Ascending aorta (tissue), 2 donors: ENCODE results near the gene TRAPPC14. TPM values are rescaled to one million over a fixed set of nuclear protein-coding genes. Genes with fewer than 3 reads are reported as not detected.
A peak's percentile ranks its signal among the peaks of the same experiment; 100 is the strongest.
"Not testable (repeated sequence)": the region's sequence is repeated elsewhere in the genome, so short reads cannot be mapped to it uniquely, and the experiment has no call there.

Source experiments
- DNase-seq, 2 donors: peaks; one replicate each; pipeline ENCODE4 v3.0.0-alpha.2; 2019; ENCODE audit warnings: low spot score in 2 of 2
- H3K27ac ChIP-seq, 2 donors: fragments of 200-600 bp; sonication (generic); one replicate each; pipeline ENCODE4 v1.5.1; 2016 to 2017; ENCODE audit warnings: mild to moderate bottlenecking in 1 of 2
- H3K27me3 ChIP-seq: fragments of 200-600 bp; sonication (generic); one replicate; pipeline ENCODE4 v1.5.1; 2017
- H3K36me3 ChIP-seq, 2 donors: fragments of 200-600 bp; sonication (generic); one replicate each; pipeline ENCODE4 v1.5.1; 2016
- H3K4me1 ChIP-seq, 2 donors: fragments of 200-600 bp; sonication (generic); one replicate each; pipeline ENCODE4 v1.5.1; 2016 to 2017; ENCODE audit warnings: mild to moderate bottlenecking in 1 of 2
- H3K4me3 ChIP-seq, 2 donors: fragments of 200-600 bp; sonication (generic); one replicate each; pipeline ENCODE4 v1.5.1; 2016 to 2017; ENCODE audit warnings: mild to moderate bottlenecking in 1 of 2
- H3K9me3 ChIP-seq, 2 donors: fragments of 200-600 bp; sonication (generic); one replicate each; pipeline ENCODE4 v1.5.1; 2016
- CTCF ChIP-seq, 3 experiments: fragments of 200-600 bp in 2 of 3; fragments of 450-650 bp in 1 of 3; sonication (generic) in 2 of 3; IDR thresholded peaks; one replicate each; pipeline ENCODE4 v1.5.1; 2016 to 2019; ENCODE audit warnings: antibody characterized with exemption in 3 of 3, mild to moderate bottlenecking in 1 of 3, moderate library complexity in 1 of 3
- intact Hi-C: fragments of 100-400 bp; cut with DNase I; formaldehyde crosslinking; loops from one replicate; pipeline ENCODE4 v1.15.1; 2023
- total RNA-seq: library from RNA; depleted of rRNA; stranded (reverse); fragments of >200 nt; gene quantifications from one replicate; pipeline ENCODE4 v1.1.0, GENCODE V29; 2016

TRAPPC14 gene
- total RNA-seq, 1 donor from 2014 or later, result 22.0 TPM

- Histone ChIP-seq H3K36me3 (no peaks in the 10 kb centered on the region), H3K27ac (no peak overlapping the region), H3K27me3 (no peaks in the 10 kb centered on the region), H3K4me3 (no peak overlapping the region), H3K4me1 (peaks cover 0 to 8% of the 10 kb centered on the region in 2 donors), H3K9me3 (no peaks in the 10 kb centered on the region)
- TF ChIP-seq CTCF (IDR thresholded peaks at IDR 0.05), result no peak
- DNase-seq, result no peak
- intact Hi-C loops, result loop anchor here (5.0 kb wide), 2 partner anchors 85 to 140 kb away; partner anchors contain the start of gene PVRIG
Observed at GRCh38 chr7:100132126-100132525, 26.4 kb downstream of the TRAPPC14 start.

DNA sequence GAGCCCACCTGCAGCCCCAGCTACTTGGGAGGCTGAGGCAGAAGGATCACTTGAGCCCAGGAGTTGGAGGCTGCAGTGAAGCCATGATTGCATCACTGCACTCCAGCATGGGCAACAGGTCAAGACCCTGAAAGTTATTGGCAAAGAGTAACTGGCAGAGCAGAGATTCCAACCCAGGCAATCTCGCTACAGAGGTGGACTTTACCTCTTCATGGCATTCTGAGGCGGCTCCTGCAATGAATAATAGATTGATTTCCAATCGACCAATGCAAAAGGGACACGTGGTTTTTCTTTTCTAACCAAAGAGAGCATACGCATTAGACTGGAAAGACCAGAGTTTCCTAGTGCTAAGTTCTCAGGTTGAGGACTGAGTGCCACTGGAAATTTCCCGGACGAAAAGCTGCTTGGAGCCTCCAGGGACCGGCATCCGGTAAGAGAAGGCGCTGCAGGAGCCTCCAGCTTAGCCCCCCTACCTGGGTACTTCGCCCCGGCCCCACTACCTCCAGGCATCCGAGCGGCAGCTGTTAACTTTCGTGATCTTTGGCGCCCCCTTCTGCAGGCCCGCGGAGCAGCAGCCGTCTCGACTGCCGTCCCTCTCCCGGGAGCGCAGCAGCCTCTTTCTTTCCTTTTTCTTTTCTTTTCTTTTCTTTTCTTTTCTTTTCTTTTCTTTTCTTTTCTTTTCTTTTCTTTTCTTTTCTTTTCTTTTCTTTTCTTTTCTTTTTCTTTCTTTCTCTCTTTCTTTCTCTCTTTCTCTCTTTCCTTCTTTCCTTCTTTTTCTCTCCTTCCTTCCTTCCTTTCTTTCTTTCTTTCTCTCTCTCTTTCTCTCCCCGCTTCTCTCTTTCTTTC, 27.7 kb downstream of the TRAPPC14 start:
- TF ChIP-seq CTCF (IDR thresholded peaks at IDR 0.05), result peak; percentile 75 to 89 (median 83)
- peak in 1 of 2 donors; percentile 84 for DNase-seq
- intact Hi-C loops, result loop anchor here (5.0 kb wide), 2 partner anchors 86 to 139 kb away; partner anchors contain the start of gene PVRIG
- no peak overlapping the region for H3K27ac ChIP-seq
- no peaks in the 10 kb centered on the region for H3K9me3 ChIP-seq
- H3K4me1 ChIP-seq, result peaks cover 0 to 13% of the 10 kb centered on the region in 2 donors
- H3K36me3 ChIP-seq, result no peaks in the 10 kb centered on the region
- no peaks in the 10 kb centered on the region for H3K27me3 ChIP-seq
- peak overlapping the region in 1 of 2 donors; percentile 55 for H3K4me3 ChIP-seq

GRCh38 chr7:100130220-100130607, 28.3 kb downstream of the TRAPPC14 start:
- intact Hi-C loops, result loop anchor here (5.0 kb wide), 2 partner anchors 87 to 138 kb away; partner anchors contain the start of gene PVRIG

DNA sequence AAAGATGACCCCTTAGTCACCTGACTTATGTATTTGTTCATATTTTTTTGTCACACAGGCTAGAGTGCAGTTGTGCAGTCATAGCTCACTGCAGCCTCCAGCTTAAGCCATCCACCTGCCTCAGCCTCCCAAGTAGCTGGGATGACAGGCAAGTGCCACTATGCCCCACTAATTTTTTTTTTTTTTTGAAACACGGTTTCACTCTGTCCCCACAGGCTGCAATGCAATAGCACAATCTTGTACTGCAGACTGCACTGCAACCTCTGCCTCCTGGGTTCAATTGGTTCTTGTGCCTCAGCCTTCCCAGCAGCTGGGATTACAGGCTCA, 29.9 kb downstream of the TRAPPC14 start:
- H3K4me3 ChIP-seq, result peak overlapping the region in 1 of 2 donors; percentile 99
- intact Hi-C loops, result loop anchor here (10.0 kb wide), 1 partner anchor 296 kb away; the partner anchor contains the start of genes MEPCE and ZCWPW1
- no peaks in the 10 kb centered on the region for H3K27me3 ChIP-seq
- H3K36me3 ChIP-seq, result no peaks in the 10 kb centered on the region
- no peaks in the 10 kb centered on the region for H3K9me3 ChIP-seq
- TF ChIP-seq CTCF (IDR thresholded peaks at IDR 0.05), result no peak
- no peak for DNase-seq
- peak overlapping the region in 1 of 2 donors; percentile 98 for H3K27ac ChIP-seq
- H3K4me1 ChIP-seq, result peaks cover 0 to 14% of the 10 kb centered on the region in 2 donors

More at GRCh38 chr7:100130220-100130607, 28.3 kb downstream of the TRAPPC14 start:
- H3K27me3 ChIP-seq, H3K36me3 ChIP-seq, H3K4me3 ChIP-seq, H3K9me3 ChIP-seq, DNase-seq, H3K27ac ChIP-seq: not testable (repeated sequence)
- H3K4me1 ChIP-seq, result peaks cover 0 to 14% of the 10 kb centered on the region in 2 donors

GRCh38 chr7:100127866-100128636, 30.5 kb downstream of the TRAPPC14 start:
- intact Hi-C loops, result loop anchor here (1.0 to 10.0 kb wide), 3 partner anchors 21 to 297 kb away; partner anchors contain the start of genes AP4M1, LAMTOR4, MCM7 and MEPCE

More at GRCh38 chr7:100127866-100128636, 30.5 kb downstream of the TRAPPC14 start:
- TF ChIP-seq CTCF (IDR thresholded peaks at IDR 0.05), result peak in 1 of 3 experiments; percentile 5
- H3K9me3 ChIP-seq, result no peaks in the 10 kb centered on the region
- DNase-seq, result no peak
- H3K4me1 ChIP-seq, result peaks cover 0 to 14% of the 10 kb centered on the region in 2 donors
- no peaks in the 10 kb centered on the region for H3K36me3 ChIP-seq
- peak overlapping the region; percentile 79 to 99 for H3K4me3 ChIP-seq
- no peaks in the 10 kb centered on the region for H3K27me3 ChIP-seq
- peak overlapping the region; percentile 87 to 98 for H3K27ac ChIP-seq
